HepG2 (cell line): ENCODE measurements around the gene DLG4. TPM values are rescaled to one million over a fixed set of nuclear protein-coding genes. Genes with fewer than 3 reads are reported as not detected.
A peak's percentile ranks its signal among the peaks of the same experiment; 100 is the strongest.

Experiments
- AKAP8 ChIP-seq: sonication (generic); formaldehyde crosslinking; IDR thresholded peaks from 2 replicates; pipeline ENCODE4 v1.5.1; 2020; ENCODE audit warnings: mild to moderate bottlenecking, missing genetic modification reagents
- CREM ChIP-seq, 2 experiments: sonication (generic) in 1 of 2; formaldehyde crosslinking in 1 of 2; IDR thresholded peaks; 2 replicates each; pipeline versions ENCODE4 v1.4.0 to v1.6.1; 2016 to 2020; ENCODE audit warnings: antibody characterized with exemption in 1 of 2, mild to moderate bottlenecking in 1 of 2, missing genetic modification reagents in 1 of 2
- FIP1L1 ChIP-seq: fragments of 200-400 bp; formaldehyde crosslinking; IDR thresholded peaks from 2 replicates; pipeline ENCODE4 v1.6.1; 2018; ENCODE audit warnings: low read depth, mild to moderate bottlenecking, low read length, moderate library complexity, borderline replicate concordance; ENCODE audit not compliant: insufficient read depth
- MAX ChIP-seq: IDR thresholded peaks from 2 replicates; pipeline ENCODE4 v1.6.1; 2012; ENCODE audit warnings: inconsistent platforms
- RBM39 ChIP-seq: fragments of 200-400 bp; formaldehyde crosslinking; IDR thresholded peaks from one replicate; pipeline ENCODE4 v1.6.1; 2018; ENCODE audit warnings: antibody characterized with exemption, mild to moderate bottlenecking, low read depth, low read length; ENCODE audit not compliant: poor library complexity, severe bottlenecking
- SAFB2 ChIP-seq: sonication (generic); formaldehyde crosslinking; IDR thresholded peaks from 2 replicates; pipeline ENCODE4 v1.5.1; 2020; ENCODE audit warnings: missing genetic modification reagents, low read depth, mild to moderate bottlenecking, borderline replicate concordance
- SAP130 ChIP-seq: IDR thresholded peaks from 2 replicates; pipeline ENCODE4 v1.6.1; 2016; ENCODE audit warnings: low read depth
- SKIL ChIP-seq: sonication (generic); formaldehyde crosslinking; IDR thresholded peaks from 2 replicates; pipeline ENCODE4 v1.8.0; 2022; ENCODE audit warnings: missing genetic modification reagents, mild to moderate bottlenecking, moderate library complexity, borderline replicate concordance
- SP1 ChIP-seq, 2 experiments: fragments of 450-650 bp in 1 of 2; sonication (generic) in 1 of 2; formaldehyde crosslinking in 1 of 2; IDR thresholded peaks; 2 replicates each; pipeline versions ENCODE4 v1.4.0 to v1.6.1; 2016 to 2020; ENCODE audit warnings: missing genetic modification reagents in 1 of 2
- THRA ChIP-seq: sonication (generic); formaldehyde crosslinking; IDR thresholded peaks from 2 replicates; pipeline ENCODE4 v1.4.0; 2020; ENCODE audit warnings: missing genetic modification reagents, borderline replicate concordance
- ZNF333 ChIP-seq: sonication (generic); formaldehyde crosslinking; IDR thresholded peaks from 2 replicates; pipeline ENCODE4 v1.4.0; 2020; ENCODE audit warnings: mild to moderate bottlenecking, missing genetic modification reagents, borderline replicate concordance
- ZNF362 ChIP-seq: sonication (generic); formaldehyde crosslinking; IDR thresholded peaks from 2 replicates; pipeline ENCODE4 v1.4.0; 2020; ENCODE audit warnings: missing genetic modification reagents, mild to moderate bottlenecking, borderline replicate concordance
- ZNF430 ChIP-seq: sonication (generic); formaldehyde crosslinking; IDR thresholded peaks from 2 replicates; pipeline ENCODE4 v1.9.0; 2021; ENCODE audit warnings: mild to moderate bottlenecking, missing genetic modification reagents
- polyA plus RNA-seq, 8 experiments: library from polyadenylated mRNA; depleted of rRNA in 3 of 8; stranded (reverse) in 7 of 8; unstranded in 1 of 8; fragments of >200 nt; fragmentation: Illumina TruSeq in 4 of 8; extraction: Trizol in 4 of 8; gene quantifications; 2 replicates each; pipeline versions ENCODE4 v1.2.1 to v1.2.3, GENCODE V29; 2011 to 2016; ENCODE audit warnings: low read depth in 4 of 8, missing spikeins in 1 of 8, mixed read lengths in 1 of 8; ENCODE audit not compliant: insufficient read depth in 1 of 8
- total RNA-seq, 5 experiments: library from RNA; depleted of rRNA; stranded (reverse); fragments of >200 nt; fragmentation: Illumina TruSeq; extraction: Trizol; gene quantifications; 2 replicates each; pipeline ENCODE4 v1.2.3, GENCODE V29; 2016; ENCODE audit warnings: low read depth in 1 of 5
- TF ChIP-seq, protein P1 (sequence below): sonication (generic); formaldehyde crosslinking; IDR thresholded peaks from 2 replicates; pipeline ENCODE4 v1.5.0; 2020; ENCODE audit warnings: missing genetic modification reagents
- TF ChIP-seq, protein P2 (sequence below): sonication (generic); formaldehyde crosslinking; IDR thresholded peaks from 2 replicates; pipeline ENCODE4 v1.4.0; 2020; ENCODE audit warnings: low read depth, missing genetic modification reagents

DLG4 gene
- total and polyA plus RNA-seq, 2 of the 13 experiments (the other 11 are each of a cell fraction or from before 2014, with no cell fraction given): 0.71 to 4.3 TPM

DNA sequence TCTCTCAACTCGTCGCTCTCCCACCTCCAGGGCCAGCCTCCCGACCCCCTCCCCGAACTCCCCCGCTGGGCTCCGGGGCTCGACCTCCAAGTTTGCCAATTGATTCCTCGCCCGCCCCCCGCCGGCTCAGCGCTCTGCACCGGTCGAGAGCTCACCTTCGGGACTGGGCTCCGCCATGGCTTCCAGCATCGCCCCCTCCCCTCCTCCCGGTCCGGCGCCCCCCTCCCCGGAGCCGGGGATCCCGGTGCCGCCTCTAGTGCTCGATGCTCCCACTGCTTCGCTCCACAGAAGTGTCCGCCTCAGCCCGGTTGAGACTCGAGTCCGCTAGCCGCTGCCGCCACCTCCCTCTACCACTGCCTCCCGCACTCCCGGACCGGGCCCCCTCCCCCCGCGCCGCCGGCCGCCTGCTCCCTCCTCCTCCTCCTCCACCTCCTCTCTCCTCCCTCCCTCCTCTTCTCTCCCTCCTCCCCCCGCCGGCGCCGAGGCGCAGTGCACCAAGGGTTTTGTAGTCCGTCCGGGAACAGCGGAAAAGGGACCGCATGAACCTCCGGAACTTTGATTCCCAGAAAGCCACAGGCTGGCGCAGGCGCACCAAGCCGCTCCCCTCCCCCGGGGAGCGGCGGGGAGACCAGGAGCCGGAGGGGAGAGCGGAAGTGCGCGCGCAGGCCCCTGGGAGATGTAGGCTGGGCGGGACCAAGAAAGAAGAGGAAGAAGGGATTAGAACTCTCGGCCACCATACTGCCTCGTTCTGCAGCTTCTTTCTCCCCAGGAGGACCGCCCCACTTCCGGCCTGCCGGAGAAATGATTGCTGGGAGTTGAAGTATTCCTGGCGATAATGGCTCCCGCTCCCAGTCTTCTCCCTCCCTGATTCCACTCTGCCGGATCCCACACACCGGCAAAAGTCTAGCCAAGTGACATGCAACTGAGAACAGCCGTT is 19.7 kb upstream of the DLG4 start, which contains the start of gene PHF23 (continued):
- peak; percentile 37; the same call in 1 of the 2 replicates for TF ChIP-seq ZNF333 (CRISPR knock-in tag)
- TF ChIP-seq ZNF362 (CRISPR knock-in tag): peak; percentile 48; the same call in 1 of the 2 replicates
- TF ChIP-seq AKAP8: peak; percentile 69; the same call in 1 of the 2 replicates
- peak; percentile 98 for TF ChIP-seq CREM (IDR thresholded peaks at IDR 0.05)
- TF ChIP-seq CREM (CRISPR knock-in tag; IDR thresholded peaks at IDR 0.05): no peak
- peak; percentile 64; the same call in 1 of the 2 replicates for TF ChIP-seq ZNF430
- TF ChIP-seq, protein P1, sequence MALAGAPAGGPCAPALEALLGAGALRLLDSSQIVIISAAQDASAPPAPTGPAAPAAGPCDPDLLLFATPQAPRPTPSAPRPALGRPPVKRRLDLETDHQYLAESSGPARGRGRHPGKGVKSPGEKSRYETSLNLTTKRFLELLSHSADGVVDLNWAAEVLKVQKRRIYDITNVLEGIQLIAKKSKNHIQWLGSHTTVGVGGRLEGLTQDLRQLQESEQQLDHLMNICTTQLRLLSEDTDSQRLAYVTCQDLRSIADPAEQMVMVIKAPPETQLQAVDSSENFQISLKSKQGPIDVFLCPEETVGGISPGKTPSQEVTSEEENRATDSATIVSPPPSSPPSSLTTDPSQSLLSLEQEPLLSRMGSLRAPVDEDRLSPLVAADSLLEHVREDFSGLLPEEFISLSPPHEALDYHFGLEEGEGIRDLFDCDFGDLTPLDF (CRISPR knock-in tag): peak; percentile 75; the same call in 1 of the 2 replicates
- TF ChIP-seq FIP1L1: peak; percentile 91; the same call in 1 of the 2 replicates
- TF ChIP-seq SAFB2: peak; percentile 89; the same call in 1 of the 2 replicates
- TF ChIP-seq SAP130 (CRISPR knock-in tag): peak; percentile 78
- no peak for TF ChIP-seq SP1 (IDR thresholded peaks at IDR 0.05)
- 0 out of 2 replicates have a peak, but pooled peaks have one; percentile 21 for TF ChIP-seq SP1 (CRISPR knock-in tag; IDR thresholded peaks at IDR 0.05)
- TF ChIP-seq, protein P2, sequence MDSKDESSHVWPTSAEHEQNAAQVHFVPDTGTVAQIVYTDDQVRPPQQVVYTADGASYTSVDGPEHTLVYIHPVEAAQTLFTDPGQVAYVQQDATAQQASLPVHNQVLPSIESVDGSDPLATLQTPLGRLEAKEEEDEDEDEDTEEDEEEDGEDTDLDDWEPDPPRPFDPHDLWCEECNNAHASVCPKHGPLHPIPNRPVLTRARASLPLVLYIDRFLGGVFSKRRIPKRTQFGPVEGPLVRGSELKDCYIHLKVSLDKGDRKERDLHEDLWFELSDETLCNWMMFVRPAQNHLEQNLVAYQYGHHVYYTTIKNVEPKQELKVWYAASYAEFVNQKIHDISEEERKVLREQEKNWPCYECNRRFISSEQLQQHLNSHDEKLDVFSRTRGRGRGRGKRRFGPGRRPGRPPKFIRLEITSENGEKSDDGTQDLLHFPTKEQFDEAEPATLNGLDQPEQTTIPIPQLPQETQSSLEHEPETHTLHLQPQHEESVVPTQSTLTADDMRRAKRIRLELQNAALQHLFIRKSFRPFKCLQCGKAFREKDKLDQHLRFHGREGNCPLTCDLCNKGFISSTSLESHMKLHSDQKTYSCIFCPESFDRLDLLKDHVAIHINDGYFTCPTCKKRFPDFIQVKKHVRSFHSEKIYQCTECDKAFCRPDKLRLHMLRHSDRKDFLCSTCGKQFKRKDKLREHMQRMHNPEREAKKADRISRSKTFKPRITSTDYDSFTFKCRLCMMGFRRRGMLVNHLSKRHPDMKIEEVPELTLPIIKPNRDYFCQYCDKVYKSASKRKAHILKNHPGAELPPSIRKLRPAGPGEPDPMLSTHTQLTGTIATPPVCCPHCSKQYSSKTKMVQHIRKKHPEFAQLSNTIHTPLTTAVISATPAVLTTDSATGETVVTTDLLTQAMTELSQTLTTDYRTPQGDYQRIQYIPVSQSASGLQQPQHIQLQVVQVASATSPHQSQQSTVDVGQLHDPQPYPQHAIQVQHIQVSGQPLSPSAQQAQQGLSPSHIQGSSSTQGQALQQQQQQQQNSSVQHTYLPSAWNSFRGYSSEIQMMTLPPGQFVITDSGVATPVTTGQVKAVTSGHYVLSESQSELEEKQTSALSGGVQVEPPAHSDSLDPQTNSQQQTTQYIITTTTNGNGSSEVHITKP (CRISPR knock-in tag): peak; percentile 89
- peak; percentile 52; the same call in 1 of the 2 replicates for TF ChIP-seq SKIL
- peak; percentile 63 for TF ChIP-seq RBM39
- TF ChIP-seq THRA (CRISPR knock-in tag): 0 out of 2 replicates have a peak, but pooled peaks have one; percentile 33
- TF ChIP-seq MAX: peak; percentile 47
